SKM-1 (cell line): ENCODE results near the gene HOTAIR.

Experiments used
- DNase-seq: peaks from one replicate; lab custom pipeline; 2025; ENCODE audit not compliant: unreplicated experiment; lab: John Stamatoyannopoulos, UW

Gene HOTAIR

GRCh38 chr12:53930591-53931255, 44.0 kb downstream of the HOTAIR start:
- DNase-seq, result no peak

DNA sequence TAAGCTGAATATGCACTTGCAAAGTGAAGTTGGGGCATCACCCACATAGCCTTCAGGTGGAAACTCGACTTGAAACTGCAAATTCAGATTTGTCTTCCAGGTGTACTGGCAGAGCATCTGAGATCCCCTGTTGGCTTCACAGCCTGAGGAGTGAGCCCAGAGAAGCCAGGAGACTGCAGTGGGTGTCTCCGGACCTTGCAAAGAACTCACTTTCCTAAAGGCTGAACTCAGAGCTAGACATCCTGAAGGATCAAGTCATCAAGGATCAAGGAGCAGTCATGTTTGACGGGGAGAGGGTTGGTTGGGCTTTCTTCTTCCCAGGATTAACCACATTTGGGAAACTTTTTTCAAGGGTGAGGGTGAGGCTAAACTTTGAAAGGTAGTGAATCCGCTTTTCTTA, 45.2 kb downstream of the HOTAIR start:
- no peak for DNase-seq

DNA sequence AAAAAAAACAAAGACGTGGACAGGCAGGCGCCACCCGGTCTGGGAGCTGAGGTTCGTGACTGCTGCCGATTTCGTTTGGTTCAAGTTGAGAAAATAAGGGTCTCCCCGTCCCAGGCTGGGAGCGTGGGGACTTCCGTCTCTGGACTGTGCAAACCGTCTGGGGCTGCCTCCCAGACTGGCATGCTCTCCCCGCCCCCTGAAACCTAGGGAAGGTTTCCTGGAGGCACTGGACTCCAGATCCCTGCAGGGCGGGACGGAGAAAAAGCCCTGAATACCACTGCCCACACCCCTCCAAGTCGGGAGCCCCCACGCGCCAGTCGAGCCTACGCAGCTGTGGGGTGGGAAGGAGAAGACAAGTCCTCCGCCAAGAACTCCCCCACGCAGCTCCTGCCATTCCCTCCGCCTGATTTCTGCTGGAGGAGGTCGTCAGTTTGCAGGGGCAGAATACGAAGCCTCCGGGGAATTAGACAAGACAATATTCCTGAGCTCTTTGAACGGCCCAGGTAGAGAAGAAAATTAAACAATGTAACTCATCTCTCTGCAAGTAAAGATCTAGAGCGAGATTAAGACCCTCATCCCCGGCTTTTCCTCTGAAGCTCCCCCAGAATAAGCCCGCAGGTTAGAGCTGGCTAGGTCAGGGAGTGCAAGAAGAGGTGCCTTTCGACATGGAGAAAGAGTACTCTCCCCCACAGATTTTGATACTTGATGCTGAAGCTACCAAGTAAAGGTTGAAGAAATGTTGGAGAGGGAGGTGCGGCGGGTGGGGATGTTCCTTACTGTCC, 46.5 kb downstream of the HOTAIR start:
- no peak for DNase-seq

GRCh38 chr12:53927220-53928029, 47.3 kb downstream of the HOTAIR start:
- DNase-seq, result no peak

GRCh38 chr12:53924521-53925405, 50.0 kb downstream of the HOTAIR start:
- DNase-seq, result no peak

GRCh38 chr12:53916788-53917655, 57.7 kb downstream of the HOTAIR start:
- no peak for DNase-seq
